SKM-1 (cell line): ENCODE results near the gene TRDN.
"Not testable (repeated sequence)": the region's sequence is repeated elsewhere in the genome, so short reads cannot be mapped to it uniquely, and the experiment has no call there.

Experiments
- DNase-seq: peaks from one replicate; lab custom pipeline; 2025; ENCODE audit not compliant: unreplicated experiment; lab: John Stamatoyannopoulos, UW

Gene TRDN

DNA sequence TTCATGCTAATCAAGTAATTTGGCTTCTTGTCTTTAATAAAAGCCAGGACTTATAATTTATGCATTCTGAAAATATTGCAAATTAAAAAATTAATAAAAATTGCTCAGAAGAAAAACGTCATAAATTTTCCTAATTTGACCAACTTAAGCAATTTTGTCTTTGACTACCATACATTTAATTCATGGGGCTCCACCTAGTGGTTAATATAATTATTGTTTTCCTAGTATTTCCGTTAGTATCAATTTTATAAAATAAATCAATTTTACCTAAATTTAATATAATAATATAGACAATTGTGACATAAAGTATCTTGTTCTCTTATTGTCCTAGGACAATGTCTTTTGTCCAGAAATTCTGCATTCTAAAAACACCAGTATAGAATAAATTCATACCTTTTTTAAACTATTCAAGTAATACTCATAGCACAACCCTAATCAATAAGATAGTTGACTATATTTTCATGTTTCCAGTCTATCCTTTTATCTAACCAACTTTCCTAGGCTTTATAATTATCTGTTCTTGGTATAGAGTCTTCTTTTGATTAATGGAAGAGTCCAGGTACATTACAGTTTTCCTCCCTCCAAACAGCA, 319.9 kb downstream of the TRDN start:
- DNase-seq = no peak

DNA sequence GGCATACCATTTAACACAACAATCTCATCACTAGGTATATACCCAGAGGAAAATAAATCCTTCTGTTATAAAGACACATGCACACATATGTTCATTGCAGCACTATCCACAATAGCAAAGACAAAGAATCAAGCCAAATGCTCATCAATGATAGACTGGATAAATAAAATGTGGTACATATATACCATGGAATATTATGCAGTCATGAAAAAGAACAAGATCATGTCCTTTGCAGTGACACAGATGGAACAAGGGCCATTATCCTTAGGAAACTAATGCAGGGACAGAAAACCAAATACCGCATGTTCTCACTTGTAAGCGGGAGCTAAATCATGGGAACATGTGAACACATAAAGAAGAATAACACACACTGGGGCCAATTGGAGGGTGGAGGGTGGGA, 322.3 kb downstream of the TRDN start:
- not testable (repeated sequence) for DNase-seq

- DNase-seq = no peak
Observed at GRCh38 chr6:123309130-123309529, 327.6 kb downstream of the TRDN start.

- DNase-seq = no peak
Observed at GRCh38 chr6:123306334-123306733, 330.4 kb downstream of the TRDN start.

DNA sequence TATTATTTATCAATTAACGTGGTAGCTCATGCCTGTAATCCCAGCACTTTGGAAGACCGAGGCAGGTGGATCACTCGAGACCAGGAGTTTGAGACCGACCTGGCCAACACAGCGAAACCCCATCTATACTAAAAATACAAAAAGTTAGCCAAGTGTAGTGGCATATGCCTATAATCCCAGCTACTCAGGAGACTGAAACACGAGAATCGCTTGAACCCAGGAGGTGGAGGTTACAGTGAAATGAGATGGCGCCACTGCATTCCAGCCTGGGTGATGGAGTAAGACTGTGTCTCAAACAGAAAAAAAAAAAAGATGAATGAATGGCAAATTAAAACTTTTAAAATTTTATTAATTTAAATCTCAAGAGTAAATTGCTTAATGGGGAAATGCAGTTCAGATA, 341.1 kb downstream of the TRDN start:
- no peak for DNase-seq

- DNase-seq = no peak
Observed at GRCh38 chr6:123295181-123295580, 341.6 kb downstream of the TRDN start.

- DNase-seq = no peak
Observed at GRCh38 chr6:123288649-123289048, 348.1 kb downstream of the TRDN start.

DNA sequence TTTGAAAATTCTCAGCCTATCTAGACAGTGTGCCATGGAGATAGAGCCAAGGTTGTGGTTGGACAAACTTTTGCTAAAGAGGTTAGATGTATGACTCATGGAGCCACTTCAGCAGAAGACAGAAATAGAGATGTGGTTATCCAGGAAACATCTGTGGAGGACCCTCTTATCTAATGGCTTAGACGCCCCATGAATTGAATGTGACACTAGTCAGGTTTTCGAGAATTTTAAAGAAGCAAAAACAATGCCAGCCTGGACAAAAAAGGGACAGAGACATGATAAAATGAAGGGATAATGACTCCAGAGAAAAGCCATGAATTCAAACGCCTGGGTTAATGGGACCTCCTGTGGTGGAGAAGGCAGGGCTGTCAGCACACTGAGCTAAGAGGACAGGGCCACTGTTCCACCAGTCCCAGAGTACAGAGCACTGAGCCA, 360.2 kb downstream of the TRDN start:
- DNase-seq = no peak

GRCh38 chr6:123263981-123264380, 372.8 kb downstream of the TRDN start:
- no peak for DNase-seq

GRCh38 chr6:123240626-123241025, 396.1 kb downstream of the TRDN start:
- no peak for DNase-seq

- no peak for DNase-seq
Observed at GRCh38 chr6:123233336-123233735, 403.4 kb downstream of the TRDN start.

- not testable (repeated sequence) for DNase-seq
Observed at GRCh38 chr6:123227789-123228188, 409.0 kb downstream of the TRDN start.

DNA sequence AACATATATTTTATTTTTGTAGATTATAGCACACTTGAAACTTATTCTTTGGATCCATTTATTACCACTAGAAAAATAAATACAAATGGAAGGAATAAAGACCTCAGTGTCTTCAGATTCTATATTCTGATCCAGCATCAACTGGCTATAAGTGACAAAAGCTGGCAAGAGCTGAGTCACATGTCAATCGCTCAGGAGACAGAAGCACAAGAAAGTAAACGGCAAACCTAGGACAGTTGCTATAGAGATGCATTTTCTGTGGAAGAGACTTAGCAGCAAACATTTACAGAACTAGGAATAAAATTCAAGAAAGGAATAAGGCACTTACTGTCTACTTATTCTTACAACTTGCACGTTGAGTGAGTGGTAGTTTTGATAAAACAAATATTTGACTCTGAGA, 410.4 kb downstream of the TRDN start:
- no peak for DNase-seq

DNA sequence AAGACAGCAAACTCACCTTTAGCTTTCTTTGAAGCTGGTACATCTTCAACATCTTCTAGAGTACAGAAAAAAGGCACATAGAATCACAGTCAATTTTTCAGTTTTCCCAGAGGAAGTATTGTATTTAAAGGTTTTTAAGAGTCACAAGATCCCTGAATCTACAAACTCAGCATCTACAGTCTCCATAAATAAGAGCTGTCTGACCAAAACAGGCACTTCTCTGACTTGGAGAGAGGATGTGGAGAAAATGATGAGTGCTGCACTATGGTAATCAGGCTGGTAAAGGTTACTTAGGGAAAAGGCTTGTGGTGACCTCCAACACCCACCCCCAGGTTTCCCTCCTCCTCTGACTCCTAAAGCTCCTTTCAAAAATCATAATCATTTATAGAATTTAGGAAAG, 412.7 kb downstream of the TRDN start:
- no peak for DNase-seq

GRCh38 chr6:123223461-123223860, 413.3 kb downstream of the TRDN start:
- DNase-seq = no peak

GRCh38 chr6:123215211-123215610, 421.5 kb downstream of the TRDN start:
- no peak for DNase-seq

DNA sequence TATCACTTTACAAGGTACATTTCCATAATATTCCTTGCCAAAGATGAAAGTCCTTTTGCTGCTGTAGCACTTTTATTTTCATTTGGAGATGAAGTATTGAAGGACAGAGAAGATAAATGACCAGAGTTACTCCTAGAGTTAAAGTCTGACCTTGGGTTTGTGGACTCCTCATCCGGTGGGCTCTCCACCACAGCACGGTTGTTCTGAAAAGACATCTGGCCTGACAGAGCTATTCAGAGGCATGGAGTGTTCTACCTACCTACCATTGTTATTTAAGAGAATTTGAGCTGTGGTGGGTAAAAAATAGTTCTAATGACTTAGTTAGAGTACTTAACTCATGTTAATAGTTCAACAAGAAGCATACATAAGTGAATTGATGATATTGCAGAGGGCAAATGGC, 422.3 kb downstream of the TRDN start:
- DNase-seq = no peak

DNA sequence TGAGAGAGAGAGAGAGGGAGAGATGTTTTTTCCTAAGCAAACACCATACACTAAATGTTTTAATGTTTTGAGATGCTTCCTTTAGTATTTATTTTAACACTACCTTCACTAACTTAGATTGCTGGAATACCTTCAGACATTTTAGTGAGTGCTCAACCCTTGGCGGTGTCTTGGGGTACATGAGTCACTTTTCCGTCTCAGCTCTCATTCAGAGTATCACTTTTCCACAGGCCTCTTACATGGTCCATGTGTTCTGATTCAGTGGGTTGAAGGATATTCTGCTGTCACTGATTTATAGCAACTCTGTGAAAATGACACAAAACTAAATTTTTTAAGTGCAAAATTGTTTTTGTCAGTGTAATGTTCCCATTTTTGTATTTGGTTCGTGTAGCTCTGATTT, 422.8 kb downstream of the TRDN start:
- DNase-seq = no peak

- DNase-seq = no peak
Observed at GRCh38 chr6:123211777-123212545, 424.8 kb downstream of the TRDN start.

- DNase-seq = no peak
Observed at GRCh38 chr6:123210645-123211044, 426.1 kb downstream of the TRDN start.

GRCh38 chr6:123207967-123208510, 428.7 kb downstream of the TRDN start:
- DNase-seq = no peak

DNA sequence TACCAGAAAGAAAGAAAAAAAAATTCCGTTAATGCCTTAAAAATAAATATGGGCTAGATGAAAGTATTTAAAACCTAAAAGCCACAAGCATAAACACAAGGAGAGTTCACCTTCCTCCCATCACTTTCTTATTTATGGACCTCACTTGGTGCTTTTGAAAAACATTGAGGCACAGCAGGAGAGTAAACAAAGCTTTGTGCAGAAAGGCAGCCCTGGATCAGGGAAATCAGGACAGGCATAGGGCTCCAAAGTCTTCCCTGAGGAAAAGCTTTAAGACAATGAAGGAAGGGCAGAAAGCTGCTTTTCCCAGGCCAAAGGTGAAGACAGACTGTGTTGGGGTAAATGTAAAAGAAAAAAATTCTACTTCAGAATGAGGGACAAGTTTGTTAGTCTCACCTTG, 432.8 kb downstream of the TRDN start:
- no peak for DNase-seq
